ENCODE measurements around the gene TRAM2. TPM values are rescaled to one million over a fixed set of nuclear protein-coding genes. Genes with fewer than 3 reads are reported as not detected.
A peak's percentile ranks its signal among the peaks of the same experiment; 100 is the strongest.

Gene TRAM2
- total and polyA plus RNA-seq, 2 of the 8 experiments (the other 6 are each of a cell fraction or from before 2014, with no cell fraction given), result 9.0 to 21.4 TPM

GRCh38 chr6:52572536-52572935 is 4.3 kb downstream of the TRAM2 start:
- Histone ChIP-seq H2BK5ac (ENCODE audit: low read depth, low read length) (no peak overlapping the region), H3K4me2 (ENCODE audit: insufficient read depth in 1 of 2, low read depth in 2 of 2, low read length in 2 of 2) (peak overlapping the region in 1 of 2 experiments; percentile 57; a peak in 1 of 4 replicates), H3K56ac (replicated peaks; ENCODE audit: insufficient read length, low read depth, low read length) (no peak overlapping the region), H3K14ac (ENCODE audit: insufficient read length) (no peak overlapping the region), H4K8ac (ENCODE audit: extremely low read depth, insufficient read depth, low read length) (no peak overlapping the region; the same call in 1 of the 2 replicates), H3K4me3 (ENCODE audit: extremely low read depth in 1 of 4, insufficient read depth in 2 of 4, low read depth in 3 of 4, low read length in 4 of 4) (no peak overlapping the region; a peak in 1 of 8 replicates), H2BK12ac (ENCODE audit: low read depth, low read length) (peak overlapping the region; percentile 13; the same call in 1 of the 2 replicates), H2AK5ac (ENCODE audit: low read depth, low read length) (0 out of 2 replicates have a peak overlapping the region, but pooled peaks have one; percentile 54), H4K20me1 (replicated peaks in 1 of 2; ENCODE audit: control insufficient read depth in 1 of 2, insufficient read depth in 2 of 2, low read length in 2 of 2) (peaks cover 2 to 5% of the 10 kb centered on the region in 2 experiments), H3K9me3 (ENCODE audit: insufficient read depth in 2 of 2, low read depth in 1 of 2, low read length in 1 of 2) (no peaks in the 10 kb centered on the region), H3K27ac (ENCODE audit: low read depth, low read length) (no peak overlapping the region), H2AFZ (ENCODE audit: low read length) (no peak overlapping the region), H2BK20ac (ENCODE audit: low read length) (0 out of 2 replicates have a peak overlapping the region, but pooled peaks have one; percentile 40), H4K91ac (replicated peaks; ENCODE audit: insufficient read length, low read length) (no peak overlapping the region), H4K5ac (ENCODE audit: insufficient read length, low read depth, low read length) (no peak overlapping the region), H2BK120ac (replicated peaks; ENCODE audit: low read depth, low read length) (no peak overlapping the region), H3K23ac (ENCODE audit: insufficient read length) (no peak overlapping the region), H3K4me1 (replicated peaks in 1 of 4; ENCODE audit: control insufficient read depth in 3 of 4, insufficient read depth in 4 of 4, low read length in 3 of 4) (peaks cover 14 to 34% (median 24%) of the 10 kb centered on the region in 4 experiments), H3K79me1 (ENCODE audit: low read depth, low read length) (peaks cover 2% of the 10 kb centered on the region; the same call in 1 of the 2 replicates), H3K23me2 (ENCODE audit: low read depth, low read length) (peaks cover 5% of the 10 kb centered on the region; the same call in 1 of the 2 replicates), H3K9ac (replicated peaks in 1 of 4; ENCODE audit: extremely low read depth in 1 of 4, low read depth in 3 of 4, low read length in 3 of 4) (0 out of 7 replicates have a peak overlapping the region, but pooled peaks of 1 of the 4 experiments have one; percentile 6), H3K18ac (ENCODE audit: extremely low read depth, low read length) (no peak overlapping the region), H3K4ac (replicated peaks; ENCODE audit: insufficient read length, low read depth, low read length) (no peak overlapping the region), H2BK15ac (ENCODE audit: low read length) (no peak overlapping the region; the same call in 1 of the 2 replicates), H3K79me2 (ENCODE audit: control insufficient read depth in 1 of 2, insufficient read depth in 2 of 2, low read length in 2 of 2) (peaks cover 8 to 82% of the 10 kb centered on the region in 2 experiments), H3K27me3 (replicated peaks in 1 of 4; ENCODE audit: control insufficient read depth in 3 of 4, extremely low read depth in 1 of 4, insufficient read depth in 3 of 4, low read length in 3 of 4) (no peaks in the 10 kb centered on the region), H3K36me3 (ENCODE audit: control insufficient read depth in 2 of 4, insufficient read depth in 4 of 4, low read length in 3 of 4) (no peaks in the 10 kb centered on the region)
- ChIA-PET CTCF (ENCODE audit: partially characterized antibody) (interaction anchor here (0.9 to 7.3 kb wide), 7 partner anchors 16 to 156 kb away, joined by 3 to 85 read pairs (median 4); partner anchors contain the start of gene EFHC1), POLR2A (ENCODE audit: partially characterized antibody) (interaction anchor here (2.1 kb wide), 1 partner anchor 9 kb away, joined by 5 read pairs; no protein-coding TSS in a partner anchor)
- no peak for TF ChIP-seq BCL11A (IDR thresholded peaks at IDR 0.05; ENCODE audit: low read depth in 2 of 2, low read length in 2 of 2)
- no peak for TF ChIP-seq SIN3A (conservative IDR thresholded peaks at IDR 0.05 in 1 of 2, IDR thresholded peaks at IDR 0.05 in 1 of 2; ENCODE audit: low read depth in 1 of 2, low read length in 2 of 2)
- TF ChIP-seq CEBPB (IDR thresholded peaks at IDR 0.05; ENCODE audit: low read depth, low read length), result no peak
- DNase-seq (ENCODE audit: low read depth in 1 of 2, low spot score in 2 of 2) (no peak), FAIRE-seq (no peak)
- 92% methylated on average over 4 of the region's 4 CpGs; no CpG with 5 or more reads in 1 of the 2 experiments for WGBS, 2 experiments (ENCODE audit: extremely low coverage in 1 of 2, insufficient coverage in 1 of 2, insufficient read length in 1 of 2, insufficient replicate concordance in 2 of 2, low coverage in 1 of 2, low lambda C conversion rate in 2 of 2, missing lambda C conversion rate in 1 of 2)
